GM20431 (cell line): ENCODE results near the gene MAP6.
"Not testable (repeated sequence)": the region's sequence is repeated elsewhere in the genome, so short reads cannot be mapped to it uniquely, and the experiment has no call there.

Experiments
- in situ Hi-C: fragments of 300-500 bp; cut with MseI, MboI; formaldehyde crosslinking; loops from one replicate; pipeline ENCODE4 v1.15.0; 2020; ENCODE audit warnings: low sequenced_read_pairs; ENCODE audit not compliant: unreplicated experiment

Gene MAP6

GRCh38 chr11:75668451-75669297 lies at the start of gene MAP6:
TSS of gene MAP6 (minus strand) at chr11:75669038. CDS start at chr11:75668369, 669 bp downstream.
- in situ Hi-C loops = no loop called here

- in situ Hi-C loops = no loop called here
These were observed 49.0 kb upstream of the MAP6 start, which contains the start of gene MOGAT2 for GRCh38 chr11:75717608-75718418. TSS of gene MOGAT2 (plus strand) at chr11:75717838. CDS start at chr11:75717889, 51 bp downstream.

- in situ Hi-C loops = no loop called here
These were observed 47.8 kb upstream of the MAP6 start for GRCh38 chr11:75716659-75717058.

- in situ Hi-C loops = no loop called here
These were observed 46.9 kb upstream of the MAP6 start for GRCh38 chr11:75715688-75716087.

- in situ Hi-C loops = no loop called here
These were observed 45.4 kb upstream of the MAP6 start for GRCh38 chr11:75714211-75714610.

- in situ Hi-C loops = no loop called here
These were observed 37.5 kb upstream of the MAP6 start for GRCh38 chr11:75706260-75706729.

- in situ Hi-C loops = no loop called here
These were observed 36.7 kb upstream of the MAP6 start for GRCh38 chr11:75705541-75705940.

GRCh38 chr11:75703695-75704237 lies 34.9 kb upstream of the MAP6 start:
- in situ Hi-C loops = no loop called here

GRCh38 chr11:75700940-75701339 lies 32.1 kb upstream of the MAP6 start:
- in situ Hi-C loops = no loop called here

GRCh38 chr11:75697906-75698581 lies 29.2 kb upstream of the MAP6 start:
- in situ Hi-C loops = no loop called here

GRCh38 chr11:75691804-75692203 lies 23.0 kb upstream of the MAP6 start:
- in situ Hi-C loops = no loop called here

- in situ Hi-C loops = no loop called here
These were observed 21.2 kb upstream of the MAP6 start for GRCh38 chr11:75689863-75690609.

- in situ Hi-C loops = not testable (repeated sequence)
These were observed 15.0 kb upstream of the MAP6 start for GRCh38 chr11:75683856-75684255.

GRCh38 chr11:75679566-75679965 lies 10.7 kb upstream of the MAP6 start:
- in situ Hi-C loops = no loop called here

GRCh38 chr11:75678620-75679259 lies 9.9 kb upstream of the MAP6 start:
- in situ Hi-C loops = no loop called here

- in situ Hi-C loops = no loop called here
These were observed 9.1 kb upstream of the MAP6 start for GRCh38 chr11:75677909-75678308.

GRCh38 chr11:75677275-75677674 lies 8.4 kb upstream of the MAP6 start:
- in situ Hi-C loops = no loop called here

- in situ Hi-C loops = no loop called here
These were observed 5.2 kb upstream of the MAP6 start for GRCh38 chr11:75673977-75674582.
